Activated T-cell treated with anti-CD3 and anti-CD28 coated beads, Interleukin-2, amount 50 U/mL, for 4 hours (primary cell): ENCODE results near the gene RIMBP2. TPM values are rescaled to one million over a fixed set of nuclear protein-coding genes. Genes with fewer than 3 reads are reported as not detected.

Source experiments
- ATAC-seq, 2 donors: fragments of 200-7000 bp; cut with Tn5 transposase; one replicate each; pipeline ENCODE4 v1.10.0; 2021
- DNase-seq: peaks from one replicate; pipeline ENCODE4 v3.0.0-alpha.2; 2020
- H3K27me3 Mint-ChIP-seq: one replicate; pipeline ENCODE4 v1.8.0; 2021; ENCODE audit warnings: low read depth, mixed read lengths
- H3K36me3 Mint-ChIP-seq: one replicate; pipeline ENCODE4 v1.8.0; 2022; ENCODE audit warnings: mixed read lengths; ENCODE audit not compliant: insufficient read depth
- H3K4me1 Mint-ChIP-seq: one replicate; pipeline ENCODE4 v1.8.0; 2021; ENCODE audit warnings: low read depth, mixed read lengths
- H3K4me3 Mint-ChIP-seq: one replicate; pipeline ENCODE4 v1.8.0; 2021; ENCODE audit warnings: mild to moderate bottlenecking, moderate library complexity, mixed read lengths
- H3K9me3 Mint-ChIP-seq: one replicate; pipeline ENCODE4 v1.8.0; 2021; ENCODE audit warnings: mixed read lengths
- total RNA-seq, 3 donors: library from RNA; stranded (reverse); gene quantifications; one replicate each; pipeline ENCODE4 v1.2.1, GENCODE V29; 2021

The RIMBP2 gene
- total RNA-seq, 3 donors from 2014 or later, result not detected

- DNase-seq (no peak), ATAC-seq (no peak)
- peaks cover 4% of the 10 kb centered on the region for H3K9me3 Mint-ChIP-seq
- H3K27me3 Mint-ChIP-seq, result peaks cover 2% of the 10 kb centered on the region
- H3K36me3 Mint-ChIP-seq, result no peaks in the 10 kb centered on the region
- no peak overlapping the region for H3K4me3 Mint-ChIP-seq
- no peaks in the 10 kb centered on the region for H3K4me1 Mint-ChIP-seq
Observed at GRCh38 chr12:130557886-130558765, 158.0 kb downstream of the RIMBP2 start.

DNA sequence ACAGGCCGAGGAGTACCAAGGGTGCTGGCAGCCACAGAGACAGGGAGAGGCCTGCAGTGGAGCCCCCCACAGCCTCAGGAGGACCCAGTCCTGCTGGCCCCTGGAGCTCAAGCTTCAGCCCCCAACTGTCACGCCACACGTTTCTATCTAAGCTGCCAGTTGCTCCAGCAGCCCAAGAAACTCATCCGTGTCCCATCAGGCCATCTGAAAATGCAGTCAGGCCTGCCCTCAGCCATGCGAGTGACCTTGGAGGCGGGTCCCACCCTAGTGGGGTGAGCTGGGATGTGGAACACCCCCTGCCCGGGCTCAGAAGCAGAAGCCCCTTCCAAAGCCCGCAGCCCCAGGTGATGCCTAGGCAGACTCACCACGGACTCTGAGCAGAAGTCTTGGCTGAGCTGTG, 158.9 kb downstream of the RIMBP2 start:
- DNase-seq (no peak), ATAC-seq (no peak)
- peaks cover 2% of the 10 kb centered on the region for H3K27me3 Mint-ChIP-seq
- H3K36me3 Mint-ChIP-seq, result no peaks in the 10 kb centered on the region
- no peak overlapping the region for H3K4me3 Mint-ChIP-seq
- H3K4me1 Mint-ChIP-seq, result no peaks in the 10 kb centered on the region
- peaks cover 4% of the 10 kb centered on the region for H3K9me3 Mint-ChIP-seq

DNA sequence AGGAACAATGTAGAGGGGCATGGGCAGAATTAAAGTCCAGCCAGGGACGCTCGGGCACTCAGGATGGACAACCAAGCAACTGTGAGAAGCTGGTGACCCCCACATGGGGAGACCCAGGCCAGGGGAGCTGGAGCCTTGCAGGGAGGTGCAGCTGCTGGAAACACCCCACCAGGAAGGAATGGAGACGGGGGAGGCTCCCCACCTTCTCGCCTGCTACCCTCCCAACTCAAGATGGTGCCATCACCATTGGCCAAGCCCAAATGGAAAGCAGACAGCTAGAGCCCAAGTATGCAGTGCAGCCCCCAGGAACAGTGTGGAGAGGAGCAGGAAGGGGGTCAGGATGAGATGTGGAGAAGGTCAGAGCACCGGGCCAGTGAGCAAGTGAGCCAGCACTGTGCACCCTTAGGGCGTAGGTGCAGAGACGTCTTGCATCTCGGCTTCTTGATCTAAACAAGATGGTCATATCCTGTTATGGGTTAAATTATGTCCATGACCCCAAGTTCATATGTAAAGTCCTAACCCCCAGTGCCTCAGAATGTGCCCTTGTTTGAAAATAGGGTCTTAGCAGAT, 159.5 kb downstream of the RIMBP2 start:
- ATAC-seq, result no peak
- no peak for DNase-seq
- Mint-ChIP-seq H3K9me3 (peaks cover 7% of the 10 kb centered on the region), H3K36me3 (no peaks in the 10 kb centered on the region), H3K4me3 (no peak overlapping the region), H3K27me3 (peaks cover 3% of the 10 kb centered on the region), H3K4me1 (no peaks in the 10 kb centered on the region)

GRCh38 chr12:130555628-130556485, 160.2 kb downstream of the RIMBP2 start:
- no peak for ATAC-seq
- H3K4me3 Mint-ChIP-seq, result no peak overlapping the region
- peaks cover 9% of the 10 kb centered on the region for H3K9me3 Mint-ChIP-seq
- no peaks in the 10 kb centered on the region for H3K4me1 Mint-ChIP-seq
- H3K27me3 Mint-ChIP-seq, result peaks cover 3% of the 10 kb centered on the region
- no peaks in the 10 kb centered on the region for H3K36me3 Mint-ChIP-seq
- DNase-seq, result no peak

DNA sequence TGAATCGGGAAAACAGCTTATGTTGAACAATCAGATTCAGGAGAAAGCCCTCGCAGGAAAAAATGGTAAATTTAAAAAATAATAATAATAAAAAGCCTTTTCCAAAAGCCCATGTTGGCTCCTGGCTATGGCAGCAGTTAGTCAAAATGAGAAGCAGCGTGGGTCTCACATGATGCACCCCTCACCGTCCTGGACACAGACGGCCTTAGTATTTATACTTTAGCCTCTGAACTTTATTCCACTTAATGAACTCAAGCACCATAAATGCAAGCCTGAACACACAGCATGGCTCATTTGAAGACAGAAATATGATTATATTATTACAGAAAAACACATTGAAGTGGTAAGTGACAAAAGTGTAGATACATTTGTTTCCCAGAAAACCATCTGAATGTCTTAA, 160.9 kb downstream of the RIMBP2 start:
- Mint-ChIP-seq H3K36me3 (no peaks in the 10 kb centered on the region), H3K9me3 (peaks cover 9% of the 10 kb centered on the region), H3K27me3 (peaks cover 1% of the 10 kb centered on the region), H3K4me1 (no peaks in the 10 kb centered on the region), H3K4me3 (no peak overlapping the region)
- DNase-seq (no peak), ATAC-seq (no peak)

DNA sequence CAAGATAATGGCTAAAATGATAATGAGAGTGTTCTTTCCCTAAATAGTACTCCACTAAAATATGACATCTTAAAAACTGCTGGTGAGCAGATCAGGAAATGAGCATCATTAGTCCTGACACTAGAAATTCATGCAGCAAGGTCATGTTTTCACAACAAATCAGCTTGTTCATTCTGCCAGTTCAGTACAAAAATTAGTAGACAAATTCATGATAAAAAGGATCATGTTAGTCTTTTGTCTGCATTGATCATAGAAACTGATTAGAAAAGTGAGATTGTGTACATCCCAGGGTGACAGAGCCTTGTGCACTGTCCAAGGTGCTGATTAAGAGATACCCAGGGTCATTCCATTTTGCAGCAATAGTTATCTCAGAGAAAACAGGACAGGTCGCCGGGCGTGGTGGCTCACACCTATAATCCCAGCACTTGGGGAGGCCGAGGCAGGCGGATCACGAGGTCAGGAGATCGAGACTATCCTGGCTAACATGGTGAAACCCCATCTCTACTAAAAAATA, 163.6 kb downstream of the RIMBP2 start:
- no peak overlapping the region for H3K4me3 Mint-ChIP-seq

DNA sequence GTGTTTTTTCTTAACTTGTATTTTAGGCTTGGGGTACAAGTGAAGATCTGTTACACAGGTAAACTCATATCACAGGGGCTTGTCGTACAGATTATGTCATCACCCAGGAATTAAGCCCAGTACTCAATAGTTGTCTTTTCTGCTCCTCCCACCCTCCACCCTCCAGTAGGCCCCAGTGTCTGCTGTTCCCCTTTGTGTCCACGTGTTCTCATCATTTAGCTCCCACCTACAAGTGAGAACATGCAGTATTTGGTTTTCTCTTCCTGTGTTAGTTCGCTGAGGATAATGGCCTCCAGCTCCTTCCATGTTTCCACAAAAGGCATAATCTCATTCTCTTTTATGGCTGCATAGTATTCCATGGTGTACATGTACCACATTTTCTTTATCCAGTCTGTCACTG, 166.7 kb downstream of the RIMBP2 start:
- Mint-ChIP-seq H3K4me3 (no peak overlapping the region), H3K36me3 (no peaks in the 10 kb centered on the region), H3K4me1 (no peaks in the 10 kb centered on the region), H3K27me3 (peaks cover 1% of the 10 kb centered on the region), H3K9me3 (peaks cover 14% of the 10 kb centered on the region)
- no peak for DNase-seq
- no peak for ATAC-seq

More for the DNA sequence above, 163.6 kb downstream of the RIMBP2 start:
- ATAC-seq (no peak), DNase-seq (no peak)
- Mint-ChIP-seq H3K9me3 (peaks cover 13% of the 10 kb centered on the region), H3K4me1 (no peaks in the 10 kb centered on the region), H3K36me3 (no peaks in the 10 kb centered on the region), H3K27me3 (peaks cover 1% of the 10 kb centered on the region)

- DNase-seq (no peak), ATAC-seq (no peak)
- no peaks in the 10 kb centered on the region for H3K4me1 Mint-ChIP-seq
- peaks cover 1% of the 10 kb centered on the region for H3K27me3 Mint-ChIP-seq
- peaks cover 14% of the 10 kb centered on the region for H3K9me3 Mint-ChIP-seq
- no peak overlapping the region for H3K4me3 Mint-ChIP-seq
- no peaks in the 10 kb centered on the region for H3K36me3 Mint-ChIP-seq
Observed at GRCh38 chr12:130547480-130548155, 168.5 kb downstream of the RIMBP2 start.

- Mint-ChIP-seq H3K4me3 (no peak overlapping the region), H3K9me3 (peaks cover 16% of the 10 kb centered on the region), H3K4me1 (no peaks in the 10 kb centered on the region), H3K36me3 (no peaks in the 10 kb centered on the region), H3K27me3 (no peaks in the 10 kb centered on the region)
- no peak for DNase-seq
- ATAC-seq, result no peak
Observed at GRCh38 chr12:130546494-130546893, 169.6 kb downstream of the RIMBP2 start.

DNA sequence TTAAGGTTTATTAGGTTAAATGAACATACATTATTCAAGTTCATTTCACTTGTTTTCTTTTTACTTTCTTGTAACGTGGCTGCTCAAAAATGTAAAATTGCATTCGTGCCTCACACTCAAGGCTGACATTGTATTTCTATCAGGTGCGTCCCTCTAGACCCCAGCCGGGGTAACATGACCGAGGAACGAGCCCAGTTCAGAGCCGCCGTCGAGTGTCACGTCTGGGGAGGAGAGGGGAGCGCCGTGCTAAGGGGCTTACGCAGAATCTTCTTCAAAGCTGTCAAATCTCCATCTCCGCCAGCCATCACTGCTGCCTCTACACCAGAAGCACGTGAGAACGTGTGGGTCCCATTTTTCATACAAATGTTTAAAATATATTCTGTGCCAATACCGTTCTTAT, 170.6 kb downstream of the RIMBP2 start:
- Mint-ChIP-seq H3K36me3 (no peaks in the 10 kb centered on the region), H3K4me1 (no peaks in the 10 kb centered on the region), H3K27me3 (no peaks in the 10 kb centered on the region), H3K9me3 (peaks cover 10% of the 10 kb centered on the region), H3K4me3 (no peak overlapping the region)
- ATAC-seq, result no peak
- no peak for DNase-seq

DNA sequence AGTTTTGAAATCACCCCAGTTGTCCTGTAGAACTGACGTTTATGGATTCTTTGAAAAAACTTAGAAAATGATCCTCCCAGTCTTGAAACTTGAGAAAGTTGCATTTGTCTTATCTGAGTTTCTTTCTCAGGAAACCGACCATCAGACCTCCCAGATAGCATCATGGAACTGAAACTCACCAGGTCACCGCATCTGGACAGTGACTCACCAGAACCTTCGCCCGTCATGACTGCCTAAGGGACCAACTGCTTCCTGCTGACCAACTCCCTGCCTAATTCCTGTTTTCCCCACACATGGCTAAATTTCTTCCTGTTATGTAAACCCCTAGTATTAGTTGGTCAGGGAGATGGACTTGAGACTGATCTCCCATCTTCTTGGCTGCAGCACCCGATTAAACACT, 175.7 kb downstream of the RIMBP2 start:
- no peaks in the 10 kb centered on the region for H3K36me3 Mint-ChIP-seq
- H3K4me3 Mint-ChIP-seq, result no peak overlapping the region
- H3K4me1 Mint-ChIP-seq, result no peaks in the 10 kb centered on the region
- ATAC-seq (no peak), DNase-seq (no peak)
- no peaks in the 10 kb centered on the region for H3K27me3 Mint-ChIP-seq
- H3K9me3 Mint-ChIP-seq, result peaks cover 9% of the 10 kb centered on the region

GRCh38 chr12:130538343-130539095, 177.6 kb downstream of the RIMBP2 start:
- peaks cover 9% of the 10 kb centered on the region for H3K9me3 Mint-ChIP-seq
- H3K27me3 Mint-ChIP-seq, result no peaks in the 10 kb centered on the region
- DNase-seq (no peak), ATAC-seq (no peak)
- H3K36me3 Mint-ChIP-seq, result no peaks in the 10 kb centered on the region
- H3K4me1 Mint-ChIP-seq, result no peaks in the 10 kb centered on the region
- H3K4me3 Mint-ChIP-seq, result no peak overlapping the region

GRCh38 chr12:130537655-130538054, 178.4 kb downstream of the RIMBP2 start:
- H3K9me3 Mint-ChIP-seq, result peaks cover 9% of the 10 kb centered on the region
- H3K27me3 Mint-ChIP-seq, result no peaks in the 10 kb centered on the region
- DNase-seq (no peak), ATAC-seq (no peak)
- no peak overlapping the region for H3K4me3 Mint-ChIP-seq
- H3K36me3 Mint-ChIP-seq, result no peaks in the 10 kb centered on the region
- no peaks in the 10 kb centered on the region for H3K4me1 Mint-ChIP-seq
